PC-3 (cell line): ENCODE results near the gene WDR27. TPM values are rescaled to one million over a fixed set of nuclear protein-coding genes. Genes with fewer than 3 reads are reported as not detected.
"Not testable (repeated sequence)": the region's sequence is repeated elsewhere in the genome, so short reads cannot be mapped to it uniquely, and the experiment has no call there.

Experiments
- ATAC-seq: fragments of 200-7000 bp; cut with Tn5 transposase; 2 replicates; pipeline ENCODE4 v1.9.1; 2020; ENCODE audit warnings: mild to moderate bottlenecking, moderate library complexity
- BruUV-seq: library from RNA; stranded (reverse); fragments of 400-500 nt; replicated peaks from 2 replicates; lab custom pipeline; 2021; lab: Mats Ljungman, UMichigan
- CTCF ChIA-PET: fragments of 300-600 bp; sonication (Branson Sonifier 250); formaldehyde crosslinking; loops from one replicate; lab custom pipeline; 2022; ENCODE audit warnings: antibody characterized with exemption; lab: Charles Lee
- POLR2A ChIA-PET: fragments of 300-600 bp; sonication (Branson Sonifier 250); formaldehyde crosslinking; loops from one replicate; lab custom pipeline; 2022; ENCODE audit warnings: antibody characterized with exemption; ENCODE audit not compliant: unreplicated experiment; lab: Charles Lee
- DNase-seq: peaks from one replicate; pipeline ENCODE4 v3.0.0-alpha.2; 2015
- H2AFZ ChIP-seq: fragments of 300-600 bp; sonication (generic); 2 replicates; pipeline ENCODE4 v1.6.0; 2016; ENCODE audit warnings: antibody characterized with exemption, low read length
- H3F3A ChIP-seq: fragments of 300-600 bp; sonication (generic); one replicate; pipeline ENCODE4 v1.6.0; 2017; ENCODE audit warnings: antibody characterized with exemption, low read length, control low read depth, mild to moderate bottlenecking; ENCODE audit not compliant: unreplicated experiment
- H3K27ac ChIP-seq: fragments of 300-600 bp; sonication (generic); 2 replicates; pipeline ENCODE4 v1.5.1; 2016; ENCODE audit warnings: mild to moderate bottlenecking, low read length
- H3K27me3 ChIP-seq: fragments of 300-600 bp; sonication (generic); 2 replicates; pipeline ENCODE4 v1.6.1; 2016; ENCODE audit warnings: low read length, mixed read lengths
- H3K36me3 ChIP-seq: fragments of 300-600 bp; sonication (generic); 2 replicates; pipeline ENCODE4 v1.6.1; 2016; ENCODE audit warnings: low read depth, mixed run types, low read length, mixed read lengths
- H3K4me1 ChIP-seq: fragments of 300-600 bp; sonication (generic); 2 replicates; pipeline ENCODE4 v1.5.1; 2016; ENCODE audit warnings: low read length; ENCODE audit not compliant: insufficient read depth
- H3K4me2 ChIP-seq: fragments of 300-600 bp; sonication (generic); 2 replicates; pipeline ENCODE4 v1.6.0; 2016; ENCODE audit warnings: low read length
- H3K4me3 ChIP-seq: fragments of 300-600 bp; sonication (generic); 2 replicates; pipeline ENCODE4 v1.5.1; 2016; ENCODE audit warnings: mild to moderate bottlenecking, low read length, mixed read lengths
- H3K79me2 ChIP-seq: fragments of 300-600 bp; sonication (generic); 2 replicates; pipeline ENCODE4 v1.6.1; 2017; ENCODE audit warnings: low read length, mixed read lengths
- H3K9ac ChIP-seq: fragments of 300-600 bp; sonication (generic); 2 replicates; pipeline ENCODE4 v1.6.0; 2016; ENCODE audit warnings: mild to moderate bottlenecking, low read length
- H3K9me2 ChIP-seq: fragments of 300-600 bp; sonication (generic); replicated peaks from 2 replicates; pipeline ENCODE4 v1.6.1; 2016; ENCODE audit warnings: mixed run types, low read length, mixed read lengths
- H3K9me3 ChIP-seq: fragments of 300-600 bp; sonication (generic); 2 replicates; pipeline ENCODE4 v1.6.1; 2016; ENCODE audit warnings: low read length, mixed read lengths
- H4K20me1 ChIP-seq: fragments of 300-600 bp; sonication (generic); 2 replicates; pipeline ENCODE4 v1.6.1; 2016; ENCODE audit warnings: low read length, mixed read lengths
- EZH2 ChIP-seq: fragments of 300-600 bp; sonication (generic); IDR thresholded peaks from one replicate; pipeline ENCODE4 v1.6.1; 2017; ENCODE audit warnings: antibody characterized with exemption, mild to moderate bottlenecking, low read length; ENCODE audit not compliant: unreplicated experiment
- EZH2phosphoT487 ChIP-seq: fragments of 300-600 bp; sonication (generic); IDR thresholded peaks from 2 replicates; pipeline ENCODE4 v1.6.1; 2018; ENCODE audit warnings: mild to moderate bottlenecking, antibody characterized with exemption, low read length, borderline replicate concordance
- intact Hi-C: fragments of 100-400 bp; cut with micrococcal nuclease; formaldehyde crosslinking; loops from 2 replicates; pipeline ENCODE4 v1.9.0; 2023
- total RNA-seq: library from RNA; depleted of rRNA; stranded (reverse); fragments of >200 nt; gene quantifications from 2 replicates; pipeline ENCODE4 v1.2.3, GENCODE V29; 2014
- TF ChIP-seq, protein P1 (sequence below): fragments of 300-600 bp; sonication (generic); conservative IDR thresholded peaks from 2 replicates; pipeline ENCODE4 v1.5.1; 2017; ENCODE audit warnings: antibody characterized with exemption, low read depth, mild to moderate bottlenecking, low read length

The WDR27 gene
- total RNA-seq, 1 experiment from 2014 or later, result 20.0 TPM

- no TSS peak for BruUV-seq
- H3K27ac ChIP-seq, result no peak overlapping the region
- H3K4me3 ChIP-seq, result no peak overlapping the region
- ATAC-seq (no peak), DNase-seq (no peak)
- H3K9me2 ChIP-seq, result no peaks in the 10 kb centered on the region
- H3K9ac ChIP-seq, result no peak overlapping the region
- H4K20me1 ChIP-seq, result no peaks in the 10 kb centered on the region
- no peaks in the 10 kb centered on the region for H3K9me3 ChIP-seq
- H2AFZ ChIP-seq, result no peak overlapping the region
- ChIA-PET CTCF (no interaction called here), POLR2A (no interaction called here)
- H3K79me2 ChIP-seq, result no peaks in the 10 kb centered on the region
- TF ChIP-seq, protein P1, sequence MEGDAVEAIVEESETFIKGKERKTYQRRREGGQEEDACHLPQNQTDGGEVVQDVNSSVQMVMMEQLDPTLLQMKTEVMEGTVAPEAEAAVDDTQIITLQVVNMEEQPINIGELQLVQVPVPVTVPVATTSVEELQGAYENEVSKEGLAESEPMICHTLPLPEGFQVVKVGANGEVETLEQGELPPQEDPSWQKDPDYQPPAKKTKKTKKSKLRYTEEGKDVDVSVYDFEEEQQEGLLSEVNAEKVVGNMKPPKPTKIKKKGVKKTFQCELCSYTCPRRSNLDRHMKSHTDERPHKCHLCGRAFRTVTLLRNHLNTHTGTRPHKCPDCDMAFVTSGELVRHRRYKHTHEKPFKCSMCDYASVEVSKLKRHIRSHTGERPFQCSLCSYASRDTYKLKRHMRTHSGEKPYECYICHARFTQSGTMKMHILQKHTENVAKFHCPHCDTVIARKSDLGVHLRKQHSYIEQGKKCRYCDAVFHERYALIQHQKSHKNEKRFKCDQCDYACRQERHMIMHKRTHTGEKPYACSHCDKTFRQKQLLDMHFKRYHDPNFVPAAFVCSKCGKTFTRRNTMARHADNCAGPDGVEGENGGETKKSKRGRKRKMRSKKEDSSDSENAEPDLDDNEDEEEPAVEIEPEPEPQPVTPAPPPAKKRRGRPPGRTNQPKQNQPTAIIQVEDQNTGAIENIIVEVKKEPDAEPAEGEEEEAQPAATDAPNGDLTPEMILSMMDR, result no peak
- TF ChIP-seq EZH2 (no peak), EZH2phosphoT487 (no peak)
- H3K27me3 ChIP-seq, result no peaks in the 10 kb centered on the region
- no peaks in the 10 kb centered on the region for H3K36me3 ChIP-seq
- H3K4me2 ChIP-seq, result no peak overlapping the region
- peaks cover 28% of the 10 kb centered on the region for H3K4me1 ChIP-seq
- H3F3A ChIP-seq, result peaks cover 7% of the 10 kb centered on the region
- intact Hi-C loops, result loop anchor here (5.0 kb wide), 1 partner anchor 85 kb away; no protein-coding TSS in a partner anchor
These were observed 84.3 kb downstream of the WDR27 start for GRCh38 chr6:169617562-169617961.

DNA sequence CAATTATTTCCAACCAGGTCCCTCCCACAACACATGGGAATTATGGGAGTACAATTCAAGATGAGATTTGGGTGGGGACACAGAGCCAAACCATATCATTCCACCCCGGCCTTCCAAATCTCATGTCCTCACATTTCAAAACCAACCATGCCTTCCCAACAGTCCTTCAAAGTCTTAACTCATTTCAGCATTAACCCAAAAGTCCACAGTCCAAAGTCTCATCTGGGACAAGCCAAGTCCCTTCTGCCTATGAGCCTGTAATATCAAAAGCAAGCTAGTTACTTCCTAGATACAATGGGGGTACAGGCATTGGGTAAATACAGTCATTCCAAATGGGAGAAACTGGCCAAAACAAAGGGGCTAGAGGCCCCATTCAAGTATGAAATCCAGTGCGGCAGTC lies 93.2 kb downstream of the WDR27 start:
- H4K20me1 ChIP-seq, H3K36me3 ChIP-seq, H3K27me3 ChIP-seq, H3K27ac ChIP-seq, CTCF ChIA-PET, H3F3A ChIP-seq, H3K4me2 ChIP-seq, POLR2A ChIA-PET, H3K4me1 ChIP-seq, BruUV-seq, H3K9me2 ChIP-seq, H3K9ac ChIP-seq, H3K4me3 ChIP-seq, H3K79me2 ChIP-seq, intact Hi-C loops, ATAC-seq, H3K9me3 ChIP-seq, DNase-seq, H2AFZ ChIP-seq: not testable (repeated sequence)

DNA sequence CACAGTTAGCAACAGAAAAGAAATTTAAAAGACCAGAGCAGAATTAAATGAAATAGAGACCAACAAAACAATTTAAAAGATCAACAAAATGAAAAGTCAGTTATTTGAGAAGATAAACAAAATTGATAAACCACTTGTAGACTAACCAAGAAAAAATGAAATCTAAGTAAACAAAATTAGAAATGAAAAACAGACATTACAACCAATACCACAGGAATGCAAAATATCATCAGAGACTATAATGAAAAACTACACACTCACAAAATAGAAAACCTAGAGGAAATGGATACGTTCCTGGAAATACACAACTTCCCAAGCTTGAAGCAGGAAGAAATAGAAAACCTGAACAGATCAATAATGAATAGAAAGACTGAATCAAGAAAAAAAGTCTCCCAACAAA lies 97.8 kb downstream of the WDR27 start:
- Histone ChIP-seq H3K36me3 (no peaks in the 10 kb centered on the region), H3K9me3 (no peaks in the 10 kb centered on the region), H2AFZ (no peak overlapping the region), H3K27me3 (no peaks in the 10 kb centered on the region), H3K9ac (no peak overlapping the region), H3K4me1 (no peaks in the 10 kb centered on the region), H3K27ac (no peak overlapping the region), H3K9me2 (no peaks in the 10 kb centered on the region), H3K79me2 (no peaks in the 10 kb centered on the region), H3K4me2 (no peak overlapping the region), H3F3A (no peaks in the 10 kb centered on the region), H3K4me3 (no peak overlapping the region), H4K20me1 (no peaks in the 10 kb centered on the region)
- no TSS peak for BruUV-seq
- ChIA-PET POLR2A (no interaction called here), CTCF (no interaction called here)
- no peak for TF ChIP-seq EZH2
- TF ChIP-seq, protein P1, result no peak
- TF ChIP-seq EZH2phosphoT487, result no peak
- DNase-seq, result no peak
- no peak for ATAC-seq
- intact Hi-C loops, result no loop called here

DNA sequence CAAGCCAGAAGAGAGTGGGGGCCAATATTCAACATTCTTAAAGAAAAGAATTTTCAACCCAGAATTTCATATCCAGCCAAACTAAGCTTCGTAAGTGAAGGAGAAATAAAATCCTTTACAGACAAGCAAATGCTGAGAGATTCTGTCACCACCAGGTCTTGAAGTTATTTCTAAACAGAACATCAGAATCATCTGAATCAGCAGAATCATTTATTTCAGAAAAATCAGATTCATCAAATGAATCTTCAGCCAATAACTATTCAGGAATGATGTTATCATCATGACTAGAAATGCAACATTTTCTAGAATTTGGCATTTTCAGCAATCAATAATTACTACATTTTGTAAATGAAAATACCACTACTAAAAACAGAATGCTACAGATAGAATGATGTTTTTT lies 100.7 kb downstream of the WDR27 start:
- H3K36me3 ChIP-seq, H3K9me3 ChIP-seq, POLR2A ChIA-PET, H3K9ac ChIP-seq, H2AFZ ChIP-seq, H3K79me2 ChIP-seq, H3K9me2 ChIP-seq, H3K4me2 ChIP-seq, H3K4me3 ChIP-seq, intact Hi-C loops, H3K4me1 ChIP-seq, H3K27ac ChIP-seq, H4K20me1 ChIP-seq, DNase-seq, BruUV-seq, H3F3A ChIP-seq, H3K27me3 ChIP-seq, ATAC-seq, CTCF ChIA-PET: not testable (repeated sequence)
